Activated T-helper 9 cell treated with anti-CD3 and anti-CD28 coated beads, Interleukin-2, amount 50 U/mL, for 16 hours (primary cell): ENCODE data around the gene TRNAU1AP.

Source experiments
- DNase-seq: peaks from one replicate; pipeline ENCODE4 v3.0.0-alpha.2; 2020; ENCODE audit warnings: low read depth

Gene TRNAU1AP

DNA sequence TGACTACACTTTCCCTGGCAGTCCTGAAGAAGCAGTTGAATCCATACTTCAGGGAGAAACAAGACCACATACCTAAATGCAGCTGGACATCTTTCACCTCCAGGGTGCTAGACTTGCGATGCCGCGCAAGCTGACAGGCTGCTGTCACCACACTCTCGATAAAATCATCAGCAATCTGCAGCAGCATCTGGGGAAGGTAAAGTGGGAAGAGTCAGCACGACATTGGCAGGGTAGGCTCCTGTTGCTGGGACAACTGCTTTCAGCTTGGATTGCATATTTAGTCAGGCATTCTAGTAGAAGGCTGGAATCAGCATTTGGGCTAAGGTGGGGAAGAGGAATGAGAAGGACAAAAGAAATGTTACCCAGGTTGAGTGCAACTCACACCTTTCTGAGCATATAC lies 60.3 kb downstream of the TRNAU1AP start:
- DNase-seq, result no peak
